GM10248 (cell line): Measurements from ENCODE around the gene SLIT3.

ENCODE experiments used
- CTCF ChIA-PET: fragments of 300-600 bp; sonication (Branson Sonifier 250); formaldehyde crosslinking; extraction: SDS; loops from one replicate; lab custom pipeline; 2021; ENCODE audit warnings: antibody characterized with exemption; lab: Yijun Ruan, JAX
- POLR2A ChIA-PET: fragments of 350-650 bp; sonication (Branson Sonifier 250); formaldehyde crosslinking; extraction: SDS; loops from one replicate; lab custom pipeline; 2020; ENCODE audit warnings: antibody characterized with exemption; lab: Yijun Ruan, JAX
- DNase-seq: peaks from one replicate; pipeline ENCODE4 v3.0.0; 2012; ENCODE audit errors: extremely low spot score
- CTCF ChIP-seq: IDR thresholded peaks from 2 replicates; pipeline ENCODE4 v1.5.1; 2012; ENCODE audit warnings: mild to moderate bottlenecking, low read depth; ENCODE audit errors: extremely low read depth, missing control alignments, control extremely low read depth

The SLIT3 gene

DNA sequence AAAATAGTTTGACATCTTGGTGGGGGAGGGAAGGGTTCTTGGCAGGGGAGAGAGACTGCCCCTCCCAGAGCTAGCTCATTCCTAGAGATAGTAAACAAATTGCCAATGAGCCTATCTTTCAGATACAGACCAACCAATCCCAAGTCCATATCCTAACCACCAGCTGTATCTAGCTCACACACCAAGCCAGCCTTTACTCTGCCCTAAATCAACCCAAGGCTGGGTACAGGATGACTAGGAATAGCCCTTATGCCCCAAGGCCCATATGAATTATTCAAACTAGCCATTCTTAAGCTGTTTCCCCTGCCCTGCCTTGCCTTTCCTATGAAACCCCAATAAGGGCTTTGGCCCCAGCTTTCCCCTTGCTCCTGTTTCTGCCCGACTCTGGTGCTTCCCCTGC, 440.4 kb downstream of the SLIT3 start:
- POLR2A ChIA-PET: no interaction called here
- TF ChIP-seq CTCF: no peak
- CTCF ChIA-PET: no interaction called here

DNA sequence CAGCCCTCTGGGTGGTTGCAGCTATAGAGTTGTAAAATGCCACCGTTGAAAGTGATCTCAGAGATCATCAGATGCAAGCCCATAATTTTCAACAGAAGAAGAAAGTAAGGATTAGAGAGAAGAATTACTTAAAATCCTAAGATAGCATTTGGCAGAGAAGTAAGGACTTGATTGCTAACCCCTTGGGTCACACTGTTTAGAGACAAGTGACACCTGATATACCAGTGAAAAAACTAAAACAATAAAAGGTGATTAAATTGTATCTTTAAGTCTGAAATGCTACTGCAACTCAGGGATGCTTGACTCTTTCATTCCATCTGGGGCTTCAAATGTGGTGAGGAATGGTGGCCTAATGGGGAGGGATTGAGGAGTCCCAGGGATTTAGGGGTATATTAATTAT, 440.9 kb downstream of the SLIT3 start:
- DNase-seq: no peak
- no peak for TF ChIP-seq CTCF
- POLR2A ChIA-PET: no interaction called here
- CTCF ChIA-PET: no interaction called here

More for the DNA sequence above, 440.4 kb downstream of the SLIT3 start:
- no peak for DNase-seq

DNA sequence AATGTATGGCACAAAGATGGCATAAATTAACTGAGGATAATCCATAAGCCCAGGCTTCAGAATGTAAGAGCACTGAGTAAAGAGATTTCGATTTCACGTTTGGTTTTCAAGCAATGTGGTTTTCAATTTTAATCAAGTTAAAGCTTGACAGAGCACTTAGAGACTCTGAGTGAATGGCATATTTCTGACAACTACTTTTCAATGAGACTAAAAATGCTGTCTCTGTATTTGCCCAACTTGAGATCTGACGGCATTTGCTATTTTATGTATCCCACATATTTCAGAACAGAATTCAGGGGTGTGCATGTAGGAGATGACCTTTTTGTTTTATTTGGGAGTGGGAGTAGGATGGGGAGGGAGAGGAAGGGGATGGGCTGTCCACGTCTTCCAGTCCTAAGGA, 441.5 kb downstream of the SLIT3 start:
- CTCF ChIA-PET: no interaction called here
- POLR2A ChIA-PET: interaction anchor here (0.6 kb wide), 1 partner anchor 64 kb away, joined by 6 read pairs; no protein-coding TSS in a partner anchor
- no peak for DNase-seq
- TF ChIP-seq CTCF: no peak

GRCh38 chr5:168858994-168859393, 441.9 kb downstream of the SLIT3 start:
- no peak for TF ChIP-seq CTCF
- DNase-seq: no peak
- ChIA-PET CTCF (no interaction called here), POLR2A (interaction anchor here (0.6 kb wide), 1 partner anchor 64 kb away, joined by 6 read pairs; no protein-coding TSS in a partner anchor)

- POLR2A ChIA-PET: no interaction called here
- CTCF ChIA-PET: no interaction called here
Observed at GRCh38 chr5:168858371-168858770, 442.6 kb downstream of the SLIT3 start.

DNA sequence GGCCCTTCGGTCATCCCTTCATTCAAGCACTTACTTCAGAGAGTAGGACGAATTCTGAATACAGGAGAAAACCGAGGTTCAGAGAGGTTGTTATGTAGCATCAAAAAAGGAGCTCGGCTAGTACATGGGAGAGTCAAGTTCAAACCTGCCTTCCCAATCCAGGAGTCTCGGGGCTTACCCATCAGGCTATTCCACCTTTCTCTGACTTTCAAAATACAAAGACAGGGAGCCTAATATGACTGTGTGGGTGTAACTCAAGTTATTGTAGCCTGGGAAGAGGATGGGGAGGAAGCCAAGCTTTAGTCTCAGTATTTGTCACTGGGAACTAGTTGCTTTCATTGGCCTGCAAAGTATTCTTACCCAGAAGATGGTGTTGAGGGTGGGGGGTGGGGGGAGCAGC, 447.0 kb downstream of the SLIT3 start:
- ChIA-PET POLR2A (no interaction called here), CTCF (interaction anchor here (1.2 kb wide), 1 partner anchor 106 kb away, joined by 3 read pairs; no protein-coding TSS in a partner anchor)
- no peak for DNase-seq
- no peak for TF ChIP-seq CTCF

More at GRCh38 chr5:168858371-168858770, 442.6 kb downstream of the SLIT3 start:
- DNase-seq: no peak
- TF ChIP-seq CTCF: no peak

- ChIA-PET POLR2A (no interaction called here), CTCF (no interaction called here)
- no peak for TF ChIP-seq CTCF
- DNase-seq: no peak
Observed at GRCh38 chr5:168852329-168852728, 448.6 kb downstream of the SLIT3 start.
